Limb (tissue), 2 donors: ENCODE data around the gene STOX2.

ENCODE experiments used
- DNase-seq, 2 donors: peaks; one replicate each; pipeline ENCODE4 v3.0.0-alpha.2; 2016; ENCODE audit errors: extremely low spot score in 2 of 2

The STOX2 gene, protein sequence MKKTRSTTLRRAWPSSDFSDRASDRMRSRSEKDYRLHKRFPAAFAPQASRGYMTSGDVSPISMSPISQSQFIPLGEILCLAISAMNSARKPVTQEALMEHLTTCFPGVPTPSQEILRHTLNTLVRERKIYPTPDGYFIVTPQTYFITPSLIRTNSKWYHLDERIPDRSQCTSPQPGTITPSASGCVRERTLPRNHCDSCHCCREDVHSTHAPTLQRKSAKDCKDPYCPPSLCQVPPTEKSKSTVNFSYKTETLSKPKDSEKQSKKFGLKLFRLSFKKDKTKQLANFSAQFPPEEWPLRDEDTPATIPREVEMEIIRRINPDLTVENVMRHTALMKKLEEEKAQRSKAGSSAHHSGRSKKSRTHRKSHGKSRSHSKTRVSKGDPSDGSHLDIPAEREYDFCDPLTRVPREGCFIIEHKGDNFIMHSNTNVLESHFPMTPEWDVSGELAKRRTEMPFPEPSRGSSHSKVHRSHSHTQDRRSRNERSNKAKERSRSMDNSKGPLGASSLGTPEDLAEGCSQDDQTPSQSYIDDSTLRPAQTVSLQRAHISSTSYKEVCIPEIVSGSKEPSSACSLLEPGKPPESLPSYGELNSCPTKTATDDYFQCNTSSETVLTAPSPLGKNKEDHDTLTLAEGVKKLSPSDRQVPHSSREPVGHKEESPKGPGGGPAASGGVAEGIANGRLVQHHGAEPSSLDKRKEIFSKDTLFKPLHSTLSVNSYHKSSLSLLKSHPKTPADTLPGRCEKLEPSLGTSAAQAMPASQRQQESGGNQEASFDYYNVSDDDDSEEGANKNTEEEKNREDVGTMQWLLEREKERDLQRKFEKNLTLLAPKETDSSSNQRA (N-terminal part only)

GRCh38 chr4:183905081-183905592 is at the start of gene STOX2:
STOX2 (plus strand) TSS chr4:183905307; CDS start chr4:183906791, 1,484 bp downstream.
- peak; percentile 77 to 84 for DNase-seq

DNA sequence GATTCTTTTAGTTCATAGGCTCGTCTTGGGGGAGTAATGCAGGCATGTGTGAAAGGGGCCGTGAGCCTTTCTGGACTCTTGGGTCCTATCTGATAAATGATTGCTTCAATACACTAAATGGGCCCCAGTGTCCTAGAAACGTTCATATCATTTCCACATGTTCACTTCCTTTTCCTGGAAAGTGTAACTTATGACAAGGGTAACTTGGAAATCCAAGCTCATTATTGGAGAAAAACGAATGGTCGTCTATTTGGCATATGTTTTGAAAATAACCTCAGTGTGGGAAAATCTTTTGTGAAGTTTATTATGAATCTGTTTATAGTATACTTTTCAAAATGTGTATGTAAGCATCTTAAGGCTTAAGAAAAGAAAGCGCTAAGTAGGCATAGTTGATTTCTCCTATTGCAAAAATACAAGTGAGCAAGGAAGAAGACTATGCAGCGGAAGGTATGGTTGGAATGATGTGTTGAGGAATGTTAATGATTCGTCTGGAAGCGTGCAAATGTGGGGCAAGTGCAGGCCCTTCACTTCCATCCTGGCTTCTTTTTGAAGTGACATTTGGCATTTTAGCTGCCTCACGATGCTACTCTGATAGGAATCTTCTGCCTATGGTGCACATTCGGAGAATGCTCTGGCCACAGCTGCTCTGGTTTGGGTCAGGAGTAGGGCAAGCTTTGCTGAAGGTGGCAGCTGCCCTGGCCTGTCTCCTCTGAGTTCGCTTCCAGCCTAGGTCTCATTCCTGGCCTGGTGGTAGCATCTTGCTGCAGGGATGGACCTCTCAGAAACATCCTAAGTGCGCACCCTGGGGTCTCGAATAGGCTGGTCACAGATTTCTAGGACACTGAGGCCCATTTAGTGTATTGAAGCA is 49.5 kb upstream of the STOX2 start:
- no peak for DNase-seq

- no peak for DNase-seq
These were observed 48.1 kb upstream of the STOX2 start for GRCh38 chr4:183857040-183857439.

GRCh38 chr4:183858011-183858615 is 47.0 kb upstream of the STOX2 start:
- no peak for DNase-seq

GRCh38 chr4:183860119-183860518 is 45.0 kb upstream of the STOX2 start:
- DNase-seq: no peak

DNA sequence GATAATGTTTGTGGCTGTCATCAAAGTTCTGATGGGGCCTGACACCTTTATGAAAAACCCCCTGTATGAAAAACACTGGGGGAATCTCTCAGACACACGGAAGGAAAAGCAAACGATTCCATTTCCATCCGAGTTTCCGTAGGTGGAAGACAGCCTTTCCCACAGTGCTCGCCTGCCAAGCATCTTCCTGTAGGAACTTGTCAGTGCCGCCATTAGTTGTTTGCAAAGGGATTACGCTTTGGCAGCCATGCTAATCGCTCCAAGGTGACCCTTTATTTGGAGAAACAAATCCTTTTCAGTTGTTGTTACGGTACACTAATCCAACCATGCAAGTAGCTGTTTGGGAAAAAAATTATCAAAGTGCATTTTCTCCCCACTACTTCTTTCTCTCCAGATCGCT is 44.4 kb upstream of the STOX2 start:
- no peak for DNase-seq

- no peak for DNase-seq
These were observed 43.7 kb upstream of the STOX2 start for GRCh38 chr4:183861426-183861825.

- DNase-seq: no peak
These were observed 41.8 kb upstream of the STOX2 start for GRCh38 chr4:183863155-183863825.

GRCh38 chr4:183867247-183867646 is 37.9 kb upstream of the STOX2 start:
- no peak for DNase-seq

DNA sequence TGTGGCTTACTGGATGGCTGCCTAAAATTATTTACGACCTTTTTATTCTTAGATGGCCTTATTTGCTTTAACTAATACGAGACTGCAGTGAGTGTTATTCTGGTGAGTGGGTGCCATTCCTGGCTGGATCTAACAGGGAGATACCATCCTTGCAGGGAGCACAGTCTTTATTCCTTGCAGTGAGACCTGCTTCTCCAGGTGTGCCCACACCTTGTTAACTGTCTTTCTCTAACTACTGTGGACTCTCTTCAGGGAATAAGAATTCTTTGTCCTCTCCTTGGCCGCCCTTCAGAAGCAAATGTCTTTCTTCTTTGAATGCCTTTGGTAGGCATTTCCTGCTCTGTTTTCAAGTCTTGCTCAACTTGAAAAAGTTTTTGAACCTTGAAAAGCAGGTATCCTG is 34.1 kb upstream of the STOX2 start:
- no peak for DNase-seq

- no peak for DNase-seq
These were observed 33.5 kb upstream of the STOX2 start for GRCh38 chr4:183871581-183871980.

DNA sequence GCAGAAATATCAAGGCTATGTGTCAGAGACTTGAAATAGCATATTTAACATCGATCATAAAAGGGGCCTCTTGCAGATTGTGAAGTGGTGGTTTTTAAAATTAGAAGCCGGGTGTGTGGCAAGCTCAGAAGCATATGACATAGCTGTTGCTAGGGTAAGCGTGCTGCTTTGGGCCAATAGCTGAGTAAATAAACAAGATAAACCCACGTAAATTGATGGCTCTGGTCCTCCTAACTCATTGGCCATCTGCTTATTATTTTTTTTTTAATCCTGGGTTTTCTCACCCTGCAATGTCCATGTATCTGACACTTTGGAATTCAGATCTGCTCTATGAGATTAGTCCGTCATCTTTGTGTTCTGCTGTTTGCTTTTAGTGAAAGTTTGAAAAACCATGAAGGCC is 32.6 kb upstream of the STOX2 start:
- DNase-seq: no peak

- DNase-seq: no peak
These were observed 31.5 kb upstream of the STOX2 start for GRCh38 chr4:183873409-183874185.

DNA sequence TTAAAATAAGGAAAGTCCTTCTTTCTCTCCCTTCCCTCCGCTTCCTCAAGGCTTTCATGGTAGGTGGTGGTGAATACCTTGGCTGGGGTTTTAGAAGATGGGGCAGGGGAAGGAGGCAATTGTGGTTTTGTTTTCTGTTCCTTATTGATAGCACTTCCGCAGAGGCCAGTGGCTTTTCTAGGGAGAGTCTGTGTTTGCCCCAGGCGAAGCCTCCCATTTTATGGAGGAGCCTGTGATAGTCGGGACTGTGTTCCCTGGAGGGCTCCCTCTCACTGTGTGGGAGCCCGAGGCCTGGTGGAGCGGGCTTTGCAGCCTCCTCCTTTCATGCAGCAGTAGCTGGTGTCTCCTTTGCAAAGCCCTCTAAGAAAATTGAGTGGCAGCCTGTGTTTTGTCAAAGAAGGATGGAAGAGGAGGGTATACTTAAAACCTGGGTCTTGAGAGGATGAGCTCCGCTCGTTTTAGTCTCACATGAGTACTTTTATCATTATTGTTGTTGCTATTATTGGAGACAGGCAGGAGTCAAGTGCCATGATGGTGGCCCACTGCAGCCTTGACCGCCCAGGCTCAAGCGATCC is 29.8 kb upstream of the STOX2 start:
- DNase-seq: no peak

DNA sequence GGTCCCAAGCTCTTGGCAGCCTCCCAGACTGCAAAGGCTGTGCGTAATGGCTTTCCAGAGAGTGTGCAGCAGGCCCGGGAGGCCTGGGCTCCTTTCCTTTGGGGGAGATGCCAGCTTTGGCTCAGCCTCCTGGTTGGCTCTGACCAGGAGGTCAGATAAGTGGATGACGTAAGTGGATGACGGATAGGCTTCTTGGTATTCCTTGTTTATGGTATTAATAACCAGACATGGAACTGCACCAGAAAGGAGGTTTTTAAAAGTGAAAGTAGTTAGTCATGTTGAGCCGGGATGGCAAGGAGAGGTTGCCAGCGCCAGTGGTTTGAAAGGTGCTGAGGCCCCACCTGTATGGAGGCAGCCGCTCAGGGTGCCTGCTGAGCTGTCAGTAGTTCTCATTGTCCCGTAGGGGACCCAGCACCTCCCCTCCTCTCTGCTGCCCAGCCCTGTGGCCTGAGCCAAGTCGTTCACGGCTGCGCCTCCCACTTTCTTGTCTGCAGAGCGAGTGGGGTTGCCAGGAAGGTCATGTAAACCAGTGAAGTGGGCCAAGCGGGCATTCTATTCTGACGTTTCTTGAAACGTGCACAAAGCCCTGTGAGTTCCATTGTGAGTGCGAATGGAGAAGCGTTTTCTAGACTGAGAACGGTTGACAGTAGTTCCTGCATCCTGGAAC is 28.7 kb upstream of the STOX2 start:
- peak; percentile 68 to 88 for DNase-seq

DNA sequence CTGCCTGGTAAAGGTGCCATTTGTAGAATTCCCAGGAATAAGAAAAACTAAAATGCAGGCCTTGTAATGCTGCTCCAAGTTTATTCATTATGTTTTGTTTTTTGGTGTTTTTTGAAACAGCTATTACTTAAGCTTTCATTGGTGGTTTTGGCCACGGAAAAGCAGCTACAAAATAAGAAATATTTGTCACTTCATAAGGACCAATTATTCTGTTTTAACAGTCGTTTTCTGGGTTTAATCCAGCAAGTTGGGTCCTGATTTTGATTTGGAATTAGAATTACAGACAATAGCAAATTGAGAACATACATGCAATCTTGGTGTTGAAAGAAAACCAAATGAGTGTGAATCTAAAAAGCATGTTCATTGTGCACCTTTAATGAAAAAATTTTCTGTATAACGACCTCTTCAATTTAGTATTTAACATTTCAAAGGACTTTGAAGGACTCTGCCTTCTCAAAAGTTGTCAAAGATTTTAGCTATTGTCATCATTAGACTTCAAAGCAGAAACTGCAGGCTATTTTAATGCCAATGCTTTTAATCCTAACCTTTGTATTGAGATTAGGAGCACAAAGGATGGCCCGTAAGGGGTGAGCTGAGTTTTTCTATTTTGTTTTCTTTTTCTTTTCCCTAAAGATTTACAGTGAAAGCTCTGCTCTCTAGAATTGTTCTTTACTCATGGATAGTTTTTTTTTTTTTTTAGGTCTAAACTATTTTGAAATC is 26.7 kb upstream of the STOX2 start:
- DNase-seq: no peak

DNA sequence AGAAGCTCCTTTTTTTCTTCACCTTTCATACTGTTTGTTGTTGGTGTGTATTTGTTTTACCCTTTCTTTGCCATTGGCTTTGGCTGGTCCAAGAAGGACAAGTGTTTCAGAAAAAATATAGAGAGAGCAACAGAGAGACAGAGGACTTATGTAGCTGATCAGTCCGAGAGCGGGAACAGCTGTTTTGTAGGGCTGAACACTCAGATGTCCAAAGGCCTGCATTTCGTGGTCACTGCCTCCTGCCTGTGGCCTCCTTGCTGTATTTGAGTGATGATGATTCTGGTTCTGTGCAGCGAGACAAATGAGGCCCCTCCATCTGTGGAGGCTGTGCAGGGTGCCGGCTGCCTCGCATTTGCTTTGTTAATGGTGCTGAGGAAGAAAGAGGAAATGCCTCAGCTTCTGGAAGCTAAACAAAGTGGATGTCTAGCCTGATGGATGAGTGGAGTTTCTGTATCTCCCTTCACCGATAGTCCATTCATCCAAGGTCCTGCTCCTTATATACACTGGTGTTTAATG is 19.8 kb upstream of the STOX2 start:
- no peak for DNase-seq

DNA sequence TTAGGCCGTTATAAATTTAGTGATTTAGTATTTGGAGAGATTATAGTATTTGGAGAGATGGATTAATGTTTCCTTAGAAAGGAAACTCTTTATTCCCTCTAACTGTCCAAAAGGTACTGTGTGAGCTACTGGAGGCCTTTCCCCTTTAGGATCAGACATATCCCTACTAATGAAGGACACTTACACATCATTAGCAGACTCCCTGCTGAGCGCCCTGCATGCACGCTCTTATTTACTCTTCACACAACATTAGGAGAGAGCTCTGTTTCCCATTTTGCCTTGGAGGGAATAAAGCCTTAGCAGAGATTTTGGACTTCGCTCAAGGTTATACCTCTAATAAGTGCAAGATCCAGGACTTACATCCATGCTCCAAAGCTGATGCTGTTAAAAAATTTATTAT is 17.8 kb upstream of the STOX2 start:
- DNase-seq: no peak
